ENCODE data around the gene UBR4.

- no peak for TF ChIP-seq CTCF (IDR thresholded peaks at IDR 0.05; ENCODE audit: borderline replicate concordance, extremely low read depth, low read length, poor library complexity, severe bottlenecking)
- no peak for TF ChIP-seq EZH2 (IDR thresholded peaks at IDR 0.05; ENCODE audit: borderline replicate concordance, low read depth, low read length, severe bottlenecking)
Observed at GRCh38 chr1:19123837-19124236, 86.2 kb downstream of the UBR4 start.
